A204.1 (cell line): ENCODE data around the gene DNAJC6.

Source experiments
- FAIRE-seq: peaks from 2 replicates; lab custom pipeline; 2012; peaks lifted over from hg19 to GRCh38; lab: Jason Lieb, UNC

The DNAJC6 gene

GRCh38 chr1:65292861-65293593, 16.3 kb upstream of the DNAJC6 start:
- no peak for FAIRE-seq

- FAIRE-seq, result no peak
These were observed 11.6 kb upstream of the DNAJC6 start for GRCh38 chr1:65297706-65298105.

- no peak for FAIRE-seq
These were observed 10.0 kb upstream of the DNAJC6 start for GRCh38 chr1:65299328-65299727.

GRCh38 chr1:65308781-65309303, 501 bp upstream of the DNAJC6 start:
- FAIRE-seq, result no peak

GRCh38 chr1:65310078-65310587, 790 bp downstream of the DNAJC6 start:
- no peak for FAIRE-seq

GRCh38 chr1:65311760-65312159, 2.4 kb downstream of the DNAJC6 start:
- FAIRE-seq, result no peak

- FAIRE-seq, result no peak
These were observed 6.9 kb downstream of the DNAJC6 start for GRCh38 chr1:65316233-65316632.

GRCh38 chr1:65317866-65318653, 8.7 kb downstream of the DNAJC6 start:
- no peak for FAIRE-seq

GRCh38 chr1:65319141-65319540, 9.8 kb downstream of the DNAJC6 start:
- FAIRE-seq, result no peak

- no peak for FAIRE-seq
These were observed 10.4 kb downstream of the DNAJC6 start for GRCh38 chr1:65319754-65320153.

GRCh38 chr1:65321879-65322278, 12.5 kb downstream of the DNAJC6 start:
- FAIRE-seq, result no peak

GRCh38 chr1:65323246-65323645, 13.9 kb downstream of the DNAJC6 start:
- FAIRE-seq, result no peak

GRCh38 chr1:65330021-65330420, 20.7 kb downstream of the DNAJC6 start:
- FAIRE-seq, result no peak

GRCh38 chr1:65330822-65331221, 21.5 kb downstream of the DNAJC6 start:
- no peak for FAIRE-seq

GRCh38 chr1:65332821-65333220, 23.5 kb downstream of the DNAJC6 start:
- FAIRE-seq, result no peak

- FAIRE-seq, result no peak
These were observed 24.7 kb downstream of the DNAJC6 start for GRCh38 chr1:65334081-65334480.

GRCh38 chr1:65339866-65340468, 30.6 kb downstream of the DNAJC6 start:
- FAIRE-seq, result no peak

GRCh38 chr1:65341381-65341780, 32.0 kb downstream of the DNAJC6 start:
- no peak for FAIRE-seq

- FAIRE-seq, result no peak
These were observed 33.9 kb downstream of the DNAJC6 start for GRCh38 chr1:65343286-65343685.

GRCh38 chr1:65344171-65344814, 35.0 kb downstream of the DNAJC6 start:
- FAIRE-seq, result no peak

GRCh38 chr1:65346190-65346589, 36.8 kb downstream of the DNAJC6 start:
- FAIRE-seq, result no peak

- no peak for FAIRE-seq
These were observed 45.8 kb downstream of the DNAJC6 start for GRCh38 chr1:65355031-65355712.
